HepG2 (cell line): Measurements from ENCODE around the gene GYS2.

Source experiments
- HNRNPL ChIP-seq: fragments of 200-400 bp; formaldehyde crosslinking; IDR thresholded peaks from 2 replicates; pipeline ENCODE4 v1.6.1; 2017; ENCODE audit warnings: mild to moderate bottlenecking, low read depth, low read length
- JDP2 ChIP-seq: sonication (generic); formaldehyde crosslinking; IDR thresholded peaks from 2 replicates; pipeline ENCODE4 v1.8.1; 2022; ENCODE audit warnings: missing genetic modification reagents, borderline replicate concordance
- UBTF ChIP-seq: sonication (generic); formaldehyde crosslinking; IDR thresholded peaks from 2 replicates; pipeline ENCODE4 v1.4.0; 2020; ENCODE audit warnings: mild to moderate bottlenecking, missing genetic modification reagents
- ZNF124 ChIP-seq: sonication (generic); formaldehyde crosslinking; IDR thresholded peaks from 2 replicates; pipeline ENCODE4 v1.4.0; 2020; ENCODE audit warnings: missing genetic modification reagents

DNA sequence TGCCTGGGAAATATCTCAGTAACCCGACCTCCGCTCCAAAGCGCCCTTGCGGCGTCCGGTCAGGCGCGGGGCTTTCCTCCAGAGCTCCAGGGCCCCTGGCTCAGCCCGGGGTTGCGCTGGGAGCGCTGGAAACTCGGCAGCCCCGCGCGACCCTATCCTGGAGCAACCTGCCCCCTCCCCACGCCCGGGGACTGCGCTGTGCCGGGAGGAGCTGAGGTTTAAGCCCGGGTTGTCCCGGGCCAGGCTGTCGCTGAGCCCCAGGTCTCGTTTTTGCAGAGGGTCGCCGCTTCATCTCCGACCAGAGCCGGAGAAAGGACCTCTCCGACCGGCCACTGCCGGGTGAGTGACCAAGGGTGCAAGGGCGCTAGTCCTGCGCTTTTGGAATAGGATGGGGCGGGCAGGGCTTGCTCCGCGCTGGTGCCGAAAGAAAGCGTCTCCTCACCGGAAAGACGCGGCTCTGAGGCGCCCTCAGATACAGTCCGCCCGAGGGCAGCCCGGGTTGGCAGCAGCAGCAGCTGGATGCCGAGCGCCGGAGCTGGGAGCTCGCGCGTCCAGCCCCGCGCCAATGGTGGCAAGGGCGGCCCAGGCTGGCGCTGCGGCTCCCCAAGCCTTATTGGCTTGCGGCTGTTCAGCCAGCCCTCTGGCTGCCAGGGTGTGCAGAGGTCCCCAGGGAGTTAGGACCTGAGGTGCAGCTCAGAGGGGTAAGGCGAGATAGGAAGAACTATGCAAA is 77.0 kb downstream of the GYS2 start:
- TF ChIP-seq ZNF124 (no peak), JDP2 (no peak), HNRNPL (0 out of 2 replicates have a peak, but pooled peaks have one; percentile 43), UBTF (CRISPR knock-in tag) (peak; percentile 82)
